DND-41 (cell line): Measurements from ENCODE around the gene ECE2.
A peak's percentile ranks its signal among the peaks of the same experiment; 100 is the strongest.

ENCODE experiments used
- ATAC-seq: fragments of 200-7000 bp; cut with Tn5 transposase; 3 replicates; pipeline ENCODE4 v1.9.1; 2021; ENCODE audit warnings: low read depth; ENCODE audit not compliant: insufficient read depth
- DNase-seq: peaks from one replicate; pipeline ENCODE4 v3.0.0-alpha.2; 2020
- H2AFZ ChIP-seq: 2 replicates; pipeline ENCODE4 v1.6.0; 2012; ENCODE audit warnings: low read depth, low read length
- H3K27ac ChIP-seq: 2 replicates; pipeline ENCODE4 v1.5.1; 2012; ENCODE audit warnings: low read length, inconsistent platforms
- H3K27me3 ChIP-seq: fragments of 200-600 bp; sonication (generic); 2 replicates; pipeline ENCODE4 v1.6.0; 2012; ENCODE audit warnings: low read length, mild to moderate bottlenecking, inconsistent platforms; ENCODE audit not compliant: insufficient read depth, poor library complexity
- H3K36me3 ChIP-seq: 2 replicates; pipeline ENCODE4 v1.5.1; 2012; ENCODE audit warnings: low read length, inconsistent platforms; ENCODE audit not compliant: insufficient read depth
- H3K4me1 ChIP-seq: 2 replicates; pipeline ENCODE4 v1.5.1; 2012; ENCODE audit warnings: mild to moderate bottlenecking, low read length; ENCODE audit not compliant: insufficient read depth
- H3K4me2 ChIP-seq: 2 replicates; pipeline ENCODE4 v1.6.0; 2012; ENCODE audit warnings: mild to moderate bottlenecking, moderate library complexity, low read length, inconsistent platforms; ENCODE audit not compliant: insufficient read depth
- H3K4me3 ChIP-seq, 2 experiments: fragments of 200-600 bp in 1 of 2; shearing (Covaris generic) in 1 of 2; 2 replicates each; pipeline ENCODE4 v1.5.1; 2012 to 2016; ENCODE audit warnings: inconsistent platforms in 2 of 2, low read length in 2 of 2, mild to moderate bottlenecking in 2 of 2, low read depth in 1 of 2, moderate library complexity in 1 of 2
- H3K79me2 ChIP-seq: 2 replicates; pipeline ENCODE4 v1.6.0; 2012; ENCODE audit warnings: low read length, inconsistent platforms; ENCODE audit not compliant: insufficient read depth
- H3K9ac ChIP-seq: 2 replicates; pipeline ENCODE4 v1.6.0; 2012; ENCODE audit warnings: low read depth, mild to moderate bottlenecking, inconsistent platforms, low read length, moderate library complexity
- H3K9me3 ChIP-seq: 2 replicates; pipeline ENCODE4 v1.5.1; 2012; ENCODE audit warnings: low read length, moderate library complexity, mild to moderate bottlenecking, inconsistent platforms; ENCODE audit not compliant: insufficient read depth, severe bottlenecking
- H4K20me1 ChIP-seq: 2 replicates; pipeline ENCODE4 v1.6.0; 2012; ENCODE audit warnings: low read length; ENCODE audit not compliant: insufficient read depth
- EZH2 ChIP-seq: IDR thresholded peaks from 3 replicates; pipeline ENCODE4 v1.6.1; 2012; ENCODE audit warnings: borderline replicate concordance, low read depth, mild to moderate bottlenecking, moderate library complexity, low read length, inconsistent platforms; ENCODE audit not compliant: severe bottlenecking
- TF ChIP-seq, protein P1 (sequence below): IDR thresholded peaks from 2 replicates; pipeline ENCODE4 v1.5.1; 2012; ENCODE audit warnings: borderline replicate concordance, low read length, moderate library complexity, mild to moderate bottlenecking; ENCODE audit not compliant: poor library complexity, severe bottlenecking; ENCODE audit errors: extremely low read depth

ECE2 gene

DNA sequence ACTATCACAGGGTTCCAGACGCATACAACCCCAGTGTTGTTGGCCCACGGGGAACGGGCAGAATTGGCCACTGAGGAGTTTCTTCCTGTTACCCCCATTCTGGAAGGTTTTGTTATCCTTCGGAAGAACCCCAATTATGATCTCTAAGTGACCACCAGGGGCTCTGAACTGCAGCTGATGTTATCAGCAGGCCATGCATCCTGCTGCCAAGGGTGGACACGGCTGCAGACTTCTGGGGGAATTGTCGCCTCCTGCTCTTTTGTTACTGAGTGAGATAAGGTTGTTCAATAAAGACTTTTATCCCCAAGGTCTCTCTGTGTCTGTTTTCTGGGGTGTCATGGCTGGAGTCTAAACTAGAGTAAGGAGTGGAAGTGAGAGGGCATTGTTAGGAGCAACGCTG, 32.9 kb downstream of the ECE2 start:
- no peak for DNase-seq
- Histone ChIP-seq H2AFZ (no peak overlapping the region), H3K9me3 (no peaks in the 10 kb centered on the region), H4K20me1 (peaks cover 20% of the 10 kb centered on the region; the same call in 1 of the 2 replicates), H3K27ac (no peak overlapping the region), H3K27me3 (no peaks in the 10 kb centered on the region), H3K4me1 (peaks cover 3% of the 10 kb centered on the region), H3K4me2 (no peak overlapping the region), H3K36me3 (peaks cover 53% of the 10 kb centered on the region), H3K9ac (no peak overlapping the region), H3K79me2 (peaks cover 8% of the 10 kb centered on the region; the same call in 1 of the 2 replicates), H3K4me3 (no peak overlapping the region)
- no peak for ATAC-seq
- TF ChIP-seq, protein P1, sequence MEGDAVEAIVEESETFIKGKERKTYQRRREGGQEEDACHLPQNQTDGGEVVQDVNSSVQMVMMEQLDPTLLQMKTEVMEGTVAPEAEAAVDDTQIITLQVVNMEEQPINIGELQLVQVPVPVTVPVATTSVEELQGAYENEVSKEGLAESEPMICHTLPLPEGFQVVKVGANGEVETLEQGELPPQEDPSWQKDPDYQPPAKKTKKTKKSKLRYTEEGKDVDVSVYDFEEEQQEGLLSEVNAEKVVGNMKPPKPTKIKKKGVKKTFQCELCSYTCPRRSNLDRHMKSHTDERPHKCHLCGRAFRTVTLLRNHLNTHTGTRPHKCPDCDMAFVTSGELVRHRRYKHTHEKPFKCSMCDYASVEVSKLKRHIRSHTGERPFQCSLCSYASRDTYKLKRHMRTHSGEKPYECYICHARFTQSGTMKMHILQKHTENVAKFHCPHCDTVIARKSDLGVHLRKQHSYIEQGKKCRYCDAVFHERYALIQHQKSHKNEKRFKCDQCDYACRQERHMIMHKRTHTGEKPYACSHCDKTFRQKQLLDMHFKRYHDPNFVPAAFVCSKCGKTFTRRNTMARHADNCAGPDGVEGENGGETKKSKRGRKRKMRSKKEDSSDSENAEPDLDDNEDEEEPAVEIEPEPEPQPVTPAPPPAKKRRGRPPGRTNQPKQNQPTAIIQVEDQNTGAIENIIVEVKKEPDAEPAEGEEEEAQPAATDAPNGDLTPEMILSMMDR, result peak; percentile 5
- no peak for TF ChIP-seq EZH2

DNA sequence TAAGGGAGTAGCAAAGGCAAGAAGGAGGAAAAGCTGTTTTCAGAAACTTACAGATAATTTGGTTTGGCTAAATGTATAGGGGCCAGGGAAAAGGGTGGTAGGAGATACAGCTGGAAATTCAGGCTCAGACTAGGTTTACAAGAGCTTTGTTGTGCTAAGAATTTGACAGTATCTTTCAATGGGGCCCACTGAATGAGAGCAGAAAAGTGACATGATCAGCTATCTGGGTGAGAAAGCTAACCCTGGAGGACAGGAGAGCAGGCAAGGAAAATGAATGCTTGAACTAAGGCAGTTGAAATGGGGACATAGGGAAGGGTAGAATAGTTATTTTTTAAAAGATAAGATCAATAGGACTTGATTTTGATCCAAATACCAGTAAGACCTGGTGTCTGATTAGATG, 35.8 kb downstream of the ECE2 start:
- H3K36me3 ChIP-seq, result peaks cover 40% of the 10 kb centered on the region
- TF ChIP-seq EZH2, result no peak
- TF ChIP-seq, protein P1, result no peak
- H2AFZ ChIP-seq, result no peak overlapping the region
- peaks cover 23% of the 10 kb centered on the region for H3K4me1 ChIP-seq
- H3K9ac ChIP-seq, result no peak overlapping the region
- H3K27ac ChIP-seq, result no peak overlapping the region
- ATAC-seq (no peak), DNase-seq (no peak)
- peaks cover 25% of the 10 kb centered on the region for H3K79me2 ChIP-seq
- H3K4me2 ChIP-seq, result no peak overlapping the region
- H3K4me3 ChIP-seq, result no peak overlapping the region
- H4K20me1 ChIP-seq, result peaks cover 21% of the 10 kb centered on the region
- H3K27me3 ChIP-seq, result no peaks in the 10 kb centered on the region
- H3K9me3 ChIP-seq, result no peaks in the 10 kb centered on the region

DNA sequence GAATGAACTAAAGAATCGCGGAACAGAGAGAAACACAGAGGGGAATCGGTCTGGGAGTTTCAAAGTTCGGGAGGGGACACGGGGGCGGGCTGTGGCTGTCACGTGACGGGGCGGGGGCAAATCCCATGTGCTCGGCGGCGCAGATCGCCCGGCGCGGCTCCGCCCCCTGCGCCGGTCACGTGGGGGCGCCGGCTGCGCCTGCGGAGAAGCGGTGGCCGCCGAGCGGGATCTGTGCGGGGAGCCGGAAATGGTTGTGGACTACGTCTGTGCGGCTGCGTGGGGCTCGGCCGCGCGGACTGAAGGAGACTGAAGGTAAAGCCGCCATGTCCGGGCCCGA, 38.5 kb downstream of the ECE2 start, which contains the start of gene EIF4G1:
EIF4G1 (plus strand) TSS at position 244 of the 337 bp plus-strand sequence. CDS start 1,191 bp downstream, outside the sequence.
- DNase-seq, result peak; percentile 93
- peaks cover 44% of the 10 kb centered on the region for H3K4me1 ChIP-seq

More for the DNA sequence above, 38.5 kb downstream of the ECE2 start, which contains the start of gene EIF4G1:
- Histone ChIP-seq H3K9me3 (no peaks in the 10 kb centered on the region), H3K27me3 (no peaks in the 10 kb centered on the region), H3K4me3 (peak within 1 kb of the TSS; percentile 91 to 98), H3K79me2 (peaks cover 52% of the 10 kb centered on the region), H3K4me2 (peak within 1 kb of the TSS; percentile 76), H3K36me3 (peaks cover 40% of the 10 kb centered on the region), H2AFZ (peak within 1 kb of the TSS; percentile 76), H3K27ac (peak within 1 kb of the TSS; percentile 89), H3K9ac (peak within 1 kb of the TSS; percentile 97), H4K20me1 (peaks cover 42% of the 10 kb centered on the region)
- TF ChIP-seq, protein P1, result no peak
- no peak for TF ChIP-seq EZH2
- ATAC-seq, result peak; percentile 87
